Activated CD8-positive, alpha-beta memory T cell treated with anti-CD3 and anti-CD28 coated beads, Interleukin-2, amount 50 U/mL, for 48 hours (primary cell): ENCODE results near the gene TAF4.
"Not testable (repeated sequence)": the region's sequence is repeated elsewhere in the genome, so short reads cannot be mapped to it uniquely, and the experiment has no call there.

ENCODE experiments used
- DNase-seq: peaks from one replicate; pipeline ENCODE4 v3.0.0-alpha.2; 2020

TAF4 gene

DNA sequence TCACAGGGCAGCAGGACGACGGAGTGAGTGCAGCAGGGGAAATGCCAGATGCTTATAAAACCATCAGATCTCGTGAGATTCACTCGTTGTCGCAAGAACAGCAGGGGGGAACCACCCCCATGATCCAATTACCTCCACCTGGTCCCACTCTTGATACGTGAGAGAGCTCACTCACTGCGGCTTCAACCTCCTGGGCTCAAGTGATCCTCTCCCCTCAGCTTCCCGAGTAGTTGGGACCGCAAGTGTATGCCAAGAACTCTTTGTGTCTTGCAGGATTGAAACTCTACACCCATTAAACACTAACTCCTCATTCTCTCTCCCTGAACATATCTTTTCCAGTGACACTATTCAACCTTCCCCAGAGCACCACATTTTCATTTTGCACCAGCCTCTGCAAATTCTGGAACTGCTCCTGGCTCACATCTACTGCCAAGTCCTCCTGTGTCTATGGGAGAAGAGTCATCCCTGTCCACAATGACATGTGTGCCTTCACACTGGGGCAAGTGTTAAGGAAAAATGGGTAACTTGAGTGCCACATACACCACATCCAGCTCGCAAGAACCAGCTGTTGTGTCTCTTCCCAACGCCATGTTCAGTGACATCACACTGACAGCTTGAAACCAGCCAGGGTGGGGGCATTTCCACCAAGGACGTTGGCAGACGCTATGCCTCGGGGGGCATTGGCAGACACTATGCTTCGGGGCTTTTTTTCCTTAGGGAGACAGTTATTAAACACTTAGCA lies 14.7 kb upstream of the TAF4 start:
- DNase-seq: no peak

DNA sequence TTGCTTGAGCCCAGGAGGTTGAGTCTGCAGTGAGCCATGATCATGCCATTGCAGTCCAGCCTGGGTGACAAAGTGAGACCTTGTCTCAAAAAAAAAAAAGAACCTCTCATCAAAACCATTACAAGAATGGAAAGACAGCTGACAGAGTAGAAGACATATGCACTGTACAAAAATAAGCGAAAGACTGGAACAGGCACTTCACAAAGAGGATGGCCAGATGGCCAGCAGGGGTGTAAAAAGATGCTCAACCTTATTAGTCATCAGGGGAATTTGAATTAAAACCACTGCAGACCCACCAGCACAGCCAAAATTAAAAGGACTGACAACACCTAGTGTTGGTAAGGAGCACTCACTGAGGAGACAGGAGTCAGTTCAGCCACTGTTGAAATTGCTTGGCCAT lies 13.5 kb upstream of the TAF4 start:
- DNase-seq: no peak

DNA sequence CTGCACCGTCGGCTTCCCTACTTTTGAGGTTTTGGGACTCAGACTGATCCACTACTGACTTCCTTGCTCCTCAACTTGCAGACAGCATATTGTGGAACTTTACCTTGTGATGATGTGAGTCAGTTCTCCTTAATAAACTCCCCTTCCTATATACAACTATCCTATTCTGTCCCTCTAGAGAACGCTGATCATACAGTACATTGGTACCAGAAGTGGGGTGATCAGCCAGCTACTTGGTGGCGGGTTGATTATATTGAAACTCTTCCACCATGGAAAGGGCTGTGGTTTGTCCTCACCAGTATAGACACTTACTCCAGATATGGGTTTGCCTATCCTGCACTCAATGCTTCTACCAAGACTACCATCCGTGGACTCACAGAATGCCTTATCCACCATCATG lies 7.6 kb upstream of the TAF4 start:
- DNase-seq: no peak

DNA sequence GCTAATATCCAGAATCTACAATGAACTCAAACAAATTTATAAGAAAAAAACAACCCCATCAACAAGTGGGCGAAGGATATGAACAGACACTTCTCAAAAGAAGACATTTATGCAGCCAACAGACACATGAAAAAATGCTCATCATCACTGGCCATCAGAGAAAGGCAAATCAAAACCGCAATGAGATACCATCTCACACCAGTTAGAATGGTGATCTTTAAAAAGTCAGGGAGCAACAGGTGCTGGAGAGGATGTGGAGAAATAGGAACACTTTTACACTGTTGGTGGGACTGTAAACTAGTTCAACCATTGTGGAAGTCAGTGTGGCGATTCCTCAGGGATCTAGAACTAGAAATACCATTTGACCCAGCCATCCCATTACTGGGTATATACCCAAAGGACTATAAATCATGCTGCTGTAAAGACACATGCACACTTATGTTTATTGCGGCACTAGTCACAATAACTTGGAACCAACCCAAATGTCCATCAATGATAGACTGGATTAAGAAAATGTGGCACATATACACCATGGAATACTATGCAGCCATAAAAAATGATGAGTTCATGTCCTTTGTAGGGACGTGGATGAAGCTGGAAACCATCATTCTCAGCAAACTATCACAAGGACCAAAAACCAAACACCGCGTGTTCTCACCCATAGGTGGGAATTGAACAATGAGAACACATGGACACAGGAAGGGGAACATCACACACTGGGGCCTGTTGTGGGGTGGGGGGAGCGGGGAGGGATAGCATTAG lies 6.2 kb upstream of the TAF4 start:
- not testable (repeated sequence) for DNase-seq

DNA sequence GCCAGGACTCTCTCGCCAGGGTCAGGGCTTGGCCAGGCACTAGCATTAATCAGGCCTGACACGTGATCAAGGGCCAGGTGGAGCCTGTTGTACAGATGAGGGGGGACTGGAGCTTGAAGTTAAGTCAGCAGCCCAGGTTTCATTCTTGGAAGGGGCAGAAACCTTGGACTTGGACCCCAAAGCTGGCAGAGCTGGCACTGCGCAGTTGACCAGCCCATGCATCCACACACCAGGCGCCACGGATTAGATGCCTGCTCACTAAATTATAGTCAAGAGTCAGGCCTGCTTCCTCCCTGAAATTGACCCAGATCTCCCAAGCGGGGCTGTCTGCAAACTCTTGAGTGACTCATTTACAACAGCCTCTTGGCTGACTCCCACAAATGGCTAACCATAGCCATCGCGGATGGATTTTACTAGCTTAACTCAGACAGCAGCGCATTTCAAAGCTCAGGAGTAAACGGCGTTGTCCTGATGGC lies 4.1 kb upstream of the TAF4 start:
- no peak for DNase-seq

DNA sequence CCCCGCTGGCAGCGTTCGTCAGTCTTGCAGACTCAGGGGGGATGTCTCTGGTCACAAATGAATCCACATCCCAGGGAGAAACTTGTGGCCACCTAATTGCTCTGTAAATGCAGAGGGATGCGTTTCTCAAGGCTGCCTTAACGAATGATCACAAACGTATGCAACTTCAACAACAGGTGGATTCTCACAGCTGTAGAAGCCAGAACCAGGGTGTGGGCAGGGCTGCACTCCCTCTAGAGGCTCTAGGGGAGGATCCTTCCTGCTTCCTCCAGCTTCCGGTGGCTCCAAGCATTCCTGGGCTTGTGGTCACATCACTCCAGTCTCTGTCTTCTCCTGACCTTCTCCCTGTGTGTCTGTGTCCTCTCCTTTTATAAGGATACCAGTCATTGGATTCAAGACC lies 3.3 kb upstream of the TAF4 start:
- no peak for DNase-seq

DNA sequence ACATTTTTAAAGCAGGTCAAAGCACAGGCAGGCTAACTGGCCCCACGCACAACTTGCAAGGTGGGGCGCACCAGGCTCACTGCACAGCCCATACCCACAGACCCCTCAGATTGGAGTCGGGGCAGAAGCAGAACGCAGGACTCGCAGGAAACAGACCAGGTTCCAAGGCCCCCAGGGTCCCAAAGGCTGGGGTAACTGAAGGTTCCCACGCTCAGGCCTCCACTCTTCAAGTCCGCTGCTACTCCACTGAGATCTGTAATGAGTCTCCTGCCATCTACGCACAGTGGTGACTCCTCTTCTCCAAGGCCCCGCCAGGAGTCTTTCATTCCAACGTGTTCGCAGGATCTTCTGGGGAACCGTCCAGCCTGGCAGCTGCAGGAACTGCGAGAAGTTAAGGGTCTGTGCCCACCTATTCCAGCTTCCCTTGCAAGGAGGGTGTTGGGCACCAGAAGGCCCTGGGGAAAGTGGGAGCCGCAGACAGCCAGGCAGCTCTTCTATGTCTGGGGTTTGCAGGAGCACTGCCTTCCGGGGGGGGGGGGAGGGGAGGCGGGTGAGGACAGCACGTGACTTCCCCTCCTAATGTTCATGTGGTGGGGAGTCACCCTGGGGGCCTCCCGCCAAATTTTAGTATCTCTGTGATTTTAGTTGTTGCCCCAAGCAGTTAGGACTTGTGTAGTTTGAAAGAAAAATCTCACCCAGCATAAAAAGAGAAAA lies 2.0 kb upstream of the TAF4 start:
- no peak for DNase-seq

DNA sequence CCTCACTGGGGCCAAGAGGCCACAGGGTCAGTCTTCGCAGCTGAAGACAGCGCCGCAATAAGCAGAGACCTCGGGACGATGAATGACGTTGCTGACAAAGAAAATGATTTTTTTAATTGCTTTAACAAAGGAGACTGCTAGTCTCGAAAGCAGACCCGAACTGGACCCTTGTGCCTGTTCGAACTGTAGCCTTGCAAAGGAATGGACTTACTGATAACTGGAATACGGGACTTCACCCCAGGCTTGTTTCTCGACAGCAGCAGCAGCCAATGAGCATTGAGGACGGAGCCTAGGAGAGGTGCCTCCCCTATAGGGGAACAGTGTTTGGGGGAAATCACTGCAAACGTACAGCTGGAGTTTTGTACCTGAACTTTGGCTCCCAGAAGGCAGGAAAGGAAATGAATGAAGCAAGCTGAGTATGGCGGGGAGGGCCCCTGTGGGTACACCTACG lies 1.3 kb upstream of the TAF4 start:
- no peak for DNase-seq

DNA sequence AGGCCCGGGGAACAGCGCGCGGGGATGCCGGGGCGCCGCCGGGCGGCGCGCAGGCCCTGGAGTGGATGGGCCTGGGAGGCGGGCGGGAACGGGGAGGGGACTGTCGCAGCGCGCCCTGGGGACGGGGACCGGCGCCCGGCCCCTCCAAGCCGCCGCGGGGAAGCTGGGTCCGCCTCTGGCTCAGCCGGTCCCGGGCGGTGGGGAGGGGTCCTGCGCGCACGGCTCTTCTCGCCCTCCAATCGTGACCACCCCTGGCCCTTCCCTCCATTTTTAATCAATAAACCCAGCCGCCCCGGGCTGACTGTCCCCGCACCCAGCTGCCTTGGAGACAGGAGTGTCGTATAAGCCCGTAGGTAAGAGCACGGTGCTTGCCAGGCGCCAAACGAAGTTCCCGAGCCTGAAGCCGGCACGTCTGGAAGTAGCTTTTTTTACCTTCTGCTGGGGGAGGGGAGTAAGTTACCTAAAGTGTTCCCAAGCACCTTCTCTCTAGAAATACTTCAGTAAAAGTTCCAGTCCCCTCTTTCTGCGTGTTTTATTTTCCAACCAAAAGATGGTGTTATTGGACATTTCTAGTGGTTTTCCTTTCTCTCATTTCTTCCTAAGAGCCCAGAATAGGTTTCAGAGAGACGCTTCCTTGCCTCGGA lies 780 bp upstream of the TAF4 start:
- DNase-seq: peak; percentile 76

DNA sequence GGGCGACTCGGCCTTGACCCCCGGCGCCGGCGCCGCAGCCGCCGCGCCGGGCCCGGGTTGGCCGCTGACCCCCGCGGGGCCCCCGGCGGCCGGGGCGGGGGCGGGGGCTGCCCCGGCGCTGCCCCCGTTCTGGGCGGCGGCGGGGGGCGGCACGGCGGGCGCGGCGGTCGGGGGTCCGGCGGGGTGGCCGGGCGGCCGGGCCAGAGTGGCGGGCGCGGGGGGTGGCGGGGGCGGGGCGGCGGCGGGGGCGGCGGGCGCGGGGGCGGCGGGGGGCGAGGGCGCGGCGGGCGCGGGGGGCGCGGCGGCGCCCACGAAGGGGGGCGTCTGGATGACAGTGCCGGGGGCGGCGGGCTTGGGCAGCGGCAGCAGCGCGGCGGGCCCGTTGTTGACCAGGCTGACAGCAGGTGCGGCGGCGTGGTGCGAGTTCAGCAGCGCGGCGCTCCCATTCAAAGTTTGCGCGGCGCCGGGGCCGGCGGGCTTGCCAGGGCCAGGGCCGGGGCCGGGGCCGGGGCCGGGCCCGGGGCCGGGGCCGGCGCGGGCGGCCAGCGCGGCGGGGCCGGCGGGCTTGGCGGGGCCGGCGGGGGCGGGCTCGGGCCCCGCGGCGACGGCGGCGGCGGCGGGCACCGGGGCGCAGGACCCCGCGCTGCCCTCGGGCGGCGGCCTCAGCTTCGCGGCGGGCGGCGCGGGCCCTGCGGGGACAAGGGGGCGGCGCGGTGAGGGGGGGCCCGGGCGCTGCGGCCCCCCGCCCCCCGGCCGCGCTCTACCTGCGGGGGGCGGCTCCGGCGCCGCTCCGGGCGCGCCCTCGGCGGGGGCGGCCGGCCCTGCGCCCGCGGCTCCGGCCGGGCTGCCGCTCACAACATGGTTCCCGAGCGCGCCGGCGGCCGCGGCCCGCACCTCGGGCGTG lies 659 bp downstream of the TAF4 start:
- DNase-seq: no peak

DNA sequence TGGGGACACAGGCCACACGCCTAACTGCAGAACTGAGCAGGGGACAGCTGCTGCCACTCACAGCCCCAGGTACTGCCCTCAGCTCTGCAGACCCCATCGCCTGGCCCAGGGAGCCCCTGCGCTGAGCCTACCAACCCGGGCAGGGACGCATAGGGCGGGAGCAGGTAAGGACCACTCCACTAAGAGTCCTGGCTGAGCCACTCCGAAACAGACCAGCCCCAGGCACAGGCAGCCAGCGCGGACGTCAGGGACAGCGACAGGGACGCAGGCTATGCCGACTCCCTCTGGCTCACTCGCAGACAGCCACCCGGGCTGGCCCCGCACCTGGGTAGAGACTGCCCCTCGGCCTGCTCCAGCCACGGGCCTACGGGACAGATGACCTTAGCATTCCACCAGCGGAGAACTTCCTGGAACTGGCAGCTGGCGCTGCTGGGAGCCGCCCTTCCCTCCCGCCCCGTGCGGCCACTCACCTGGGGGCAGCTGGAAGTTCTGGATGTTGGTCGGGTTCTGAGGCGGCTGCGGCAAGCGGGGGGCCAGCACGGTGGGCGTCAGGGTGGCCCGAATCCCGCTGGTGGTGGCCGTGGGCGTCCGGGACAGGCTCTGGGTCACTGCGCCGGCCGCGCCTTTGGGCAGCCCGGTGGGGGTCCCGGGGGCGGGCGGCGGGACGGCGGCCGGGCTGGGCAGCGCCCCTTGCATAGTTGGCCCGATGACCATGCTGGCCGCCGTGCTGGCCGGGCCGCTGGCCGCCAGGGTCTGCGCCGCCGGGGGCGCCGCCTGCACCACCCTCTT lies 1.5 kb downstream of the TAF4 start:
- DNase-seq: no peak

DNA sequence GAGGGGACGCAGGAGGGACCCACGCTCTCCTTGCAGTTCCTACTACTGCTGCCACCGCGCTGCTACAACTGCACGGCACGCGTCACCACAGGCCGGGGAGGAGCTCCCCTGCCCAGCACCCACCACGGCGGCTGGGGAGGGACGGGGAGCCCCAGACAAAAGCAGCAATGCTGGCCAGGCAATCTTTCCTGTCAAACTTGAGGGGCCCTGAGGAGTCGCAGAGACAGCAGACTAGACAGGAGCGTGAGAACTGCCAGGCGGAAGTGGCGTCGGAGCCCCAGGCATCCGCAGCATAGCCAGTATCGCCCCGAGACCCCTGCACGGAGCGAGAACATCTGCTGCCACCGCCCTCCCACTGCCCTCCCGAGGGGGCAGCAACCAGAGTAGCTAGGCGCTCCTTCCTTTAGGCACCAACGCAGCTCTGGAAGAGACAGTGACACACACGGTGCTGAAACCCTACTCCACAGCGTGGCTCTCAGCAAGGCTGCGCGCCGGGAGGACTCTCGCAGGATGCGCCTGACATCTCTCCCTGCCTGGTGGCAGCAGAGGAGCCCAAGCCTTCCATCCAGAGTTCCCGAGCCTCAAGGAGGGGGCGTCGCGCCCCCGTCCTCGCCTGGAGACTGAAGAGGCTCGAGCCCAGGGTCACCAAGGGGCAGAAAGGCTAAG lies 2.2 kb downstream of the TAF4 start:
- DNase-seq: no peak

DNA sequence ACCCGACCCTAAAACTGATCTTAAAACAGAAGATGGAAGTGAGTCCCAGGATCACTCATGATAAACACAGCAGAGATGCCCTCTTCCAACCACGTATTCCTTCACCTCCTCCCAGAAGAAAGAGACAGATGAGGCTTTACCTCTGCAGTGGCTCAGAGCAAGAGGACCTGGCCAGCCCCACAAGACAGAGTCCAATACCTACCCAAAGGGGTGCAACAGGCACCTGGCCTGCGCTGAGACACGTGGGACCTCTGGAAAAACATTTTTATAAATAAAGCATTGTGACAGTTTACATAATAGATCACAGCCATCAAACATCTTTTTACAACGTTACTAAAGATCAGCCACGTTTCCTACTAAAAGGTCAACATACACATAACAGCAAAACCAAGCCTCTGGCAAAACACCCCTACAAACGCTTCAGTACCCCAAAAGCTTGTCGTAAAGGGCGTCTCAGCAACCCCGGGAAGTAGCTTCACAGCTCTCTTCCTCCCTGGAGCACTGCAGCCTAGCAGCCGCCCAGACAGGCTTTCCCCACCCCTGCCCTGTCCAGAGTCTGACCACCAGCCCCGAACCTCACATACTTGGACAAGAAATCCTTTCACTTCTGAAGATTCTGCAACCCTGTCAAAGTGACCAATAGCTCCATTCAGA lies 2.9 kb downstream of the TAF4 start:
- DNase-seq: no peak

DNA sequence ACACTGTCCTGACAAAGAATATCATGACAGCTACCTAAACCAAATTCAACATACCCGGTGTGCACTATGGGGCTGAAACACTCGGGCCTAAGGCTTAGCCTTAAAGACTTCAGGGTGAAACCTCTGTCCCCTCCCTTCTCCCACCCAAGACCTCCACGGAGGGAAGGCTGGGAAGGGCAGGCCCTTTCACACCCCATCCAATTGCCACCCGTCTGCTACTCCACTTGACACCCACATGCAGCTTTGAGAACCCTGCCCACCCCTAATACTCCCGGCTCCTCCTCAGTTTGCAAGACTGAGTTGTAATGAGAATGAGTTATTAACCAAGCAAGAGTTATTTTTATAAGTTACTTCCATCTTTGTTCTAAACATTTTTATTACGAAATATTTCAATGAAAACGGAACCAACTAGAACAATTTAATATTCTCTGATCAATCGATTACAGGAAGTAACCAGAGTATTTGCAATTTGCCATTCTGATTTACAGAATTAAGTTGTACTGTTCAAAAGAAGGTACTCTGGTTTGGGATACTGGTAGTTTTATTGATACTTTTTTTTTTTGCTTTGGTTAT lies 3.7 kb downstream of the TAF4 start:
- no peak for DNase-seq

DNA sequence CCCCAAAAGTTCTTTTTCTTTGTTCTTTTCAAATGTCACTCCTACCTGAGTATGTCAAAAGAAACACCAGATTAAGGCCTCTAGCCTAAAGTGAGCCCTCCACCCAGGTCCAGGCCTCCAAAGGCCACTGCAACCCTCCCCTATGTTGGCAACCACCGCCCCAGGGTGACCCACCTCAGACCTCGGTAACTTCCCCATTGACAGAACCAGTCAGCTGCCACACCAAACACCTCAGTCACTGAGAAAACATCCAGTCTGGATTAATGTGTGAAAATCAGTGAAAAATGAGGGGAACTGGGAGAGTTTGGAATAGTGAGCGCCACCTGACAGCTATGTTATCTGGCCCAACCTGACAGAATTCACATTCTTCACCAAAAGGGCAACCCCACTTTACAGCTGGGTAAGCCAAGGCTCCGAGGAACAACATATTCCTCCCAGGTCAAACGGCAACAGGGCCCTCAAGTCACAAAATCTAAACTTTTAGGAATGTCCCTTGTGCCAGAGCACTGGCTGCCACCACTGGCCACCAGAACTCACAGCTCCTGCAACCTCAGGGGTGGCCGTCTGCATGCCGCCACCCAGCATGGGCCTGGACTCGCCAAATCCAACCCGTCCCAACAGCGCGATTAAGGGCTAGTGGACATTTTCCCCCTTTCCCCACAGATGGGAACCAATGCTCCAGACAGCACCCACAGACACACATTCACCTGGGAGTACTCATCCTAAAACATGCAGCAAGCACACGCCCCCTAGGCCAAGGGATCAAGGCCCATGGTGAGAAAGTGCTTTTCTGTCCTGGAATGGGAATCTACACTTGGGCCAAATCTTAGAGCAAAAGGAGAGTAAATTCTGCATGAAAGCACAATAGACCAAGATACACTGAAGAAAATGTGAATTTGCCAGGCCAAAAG lies 4.8 kb downstream of the TAF4 start:
- no peak for DNase-seq

DNA sequence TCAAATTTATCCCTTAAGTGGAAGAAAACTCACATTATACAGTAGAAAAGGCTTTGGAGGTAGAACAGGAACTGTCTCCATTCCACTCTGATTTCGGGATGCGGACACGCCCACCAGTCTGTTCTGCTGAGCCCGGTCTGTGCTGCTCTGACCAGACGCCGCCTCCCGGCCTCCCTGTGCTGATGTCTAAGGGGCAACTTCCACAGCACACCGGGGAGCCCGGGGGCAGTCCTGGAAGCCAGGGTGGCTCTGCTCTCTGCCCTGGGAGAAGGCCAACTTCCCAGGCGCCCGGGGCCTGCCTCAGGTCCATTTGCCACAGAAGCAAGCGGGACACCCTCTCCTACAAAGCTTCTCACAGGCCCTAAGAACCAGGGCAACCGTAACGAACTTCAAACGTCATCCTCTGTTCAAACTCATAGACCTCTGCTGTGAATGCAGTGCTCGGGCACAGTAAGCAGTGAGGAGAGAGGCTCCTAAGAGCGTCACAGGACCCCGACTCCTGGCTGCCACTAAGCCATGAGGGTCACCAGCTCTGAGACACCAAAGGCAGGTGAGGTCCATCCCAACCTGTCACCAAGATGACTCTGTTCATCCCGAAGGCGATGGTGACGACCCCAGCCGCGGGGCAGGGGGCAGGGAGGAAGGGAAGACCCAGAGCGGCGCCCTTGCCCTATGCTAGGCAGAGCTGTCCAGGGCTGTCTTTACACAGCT lies 5.6 kb downstream of the TAF4 start:
- DNase-seq: peak; percentile 29

DNA sequence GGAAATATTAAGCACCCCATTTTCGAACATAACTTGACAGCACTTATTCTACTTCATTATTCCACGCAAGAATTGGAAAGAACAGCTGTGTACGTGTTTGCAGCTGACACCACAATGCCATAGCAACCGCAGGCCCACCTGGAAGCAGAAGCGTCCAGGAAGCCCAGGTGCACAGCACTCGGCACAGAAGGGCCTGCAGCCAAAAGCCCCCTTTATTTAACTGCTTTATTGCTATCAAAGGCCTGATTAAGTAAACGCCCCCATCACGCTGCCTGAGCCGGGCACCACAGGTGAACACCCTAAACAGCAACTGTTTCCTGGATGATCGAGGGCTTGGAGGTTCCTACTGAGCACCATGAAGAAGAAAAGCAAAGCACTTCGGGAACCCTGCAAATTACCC lies 6.3 kb downstream of the TAF4 start:
- DNase-seq: no peak

DNA sequence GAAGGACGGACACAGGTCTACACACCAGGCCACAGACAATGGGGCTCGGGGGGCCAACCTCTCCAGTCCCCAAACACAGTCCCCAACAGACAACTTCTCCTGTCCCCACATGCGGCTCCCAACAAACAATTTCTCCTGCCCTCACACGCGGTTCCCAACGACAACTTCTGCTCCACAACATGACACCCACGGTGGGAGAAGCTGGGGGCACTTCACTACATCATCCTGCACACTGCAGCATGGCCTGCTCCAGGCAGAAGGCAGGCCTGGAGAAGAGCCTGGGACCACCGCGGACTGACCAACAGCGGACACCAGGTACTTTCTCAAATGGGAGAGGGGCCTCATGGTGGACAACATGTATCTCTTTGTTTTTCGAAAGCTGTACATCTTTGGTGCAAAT lies 6.7 kb downstream of the TAF4 start:
- no peak for DNase-seq
